Umbilical cord (tissue), 2 donors: ENCODE measurements around the gene ANO3. TPM values are rescaled to one million over a fixed set of nuclear protein-coding genes. Genes with fewer than 3 reads are reported as not detected.

Experiments
- DNase-seq: peaks from one replicate; pipeline ENCODE4 v3.0.0-alpha.2; 2015; ENCODE audit warnings: low spot score
- total RNA-seq: library from RNA; depleted of rRNA; stranded (reverse); fragments of >200 nt; gene quantifications from one replicate; pipeline ENCODE4 v1.2.3, GENCODE V29; 2014; ENCODE audit warnings: low replicate concordance; ENCODE audit not compliant: insufficient read depth

The ANO3 gene
- total RNA-seq, 1 donor from 2014 or later = 4.6 TPM

- DNase-seq = no peak
These were observed 158.6 kb downstream of the ANO3 start for GRCh38 chr11:26490546-26490945.

GRCh38 chr11:26493616-26494015, 161.7 kb downstream of the ANO3 start:
- DNase-seq = no peak

- DNase-seq = no peak
These were observed 175.3 kb downstream of the ANO3 start for GRCh38 chr11:26507229-26507628.

- DNase-seq = no peak
These were observed 178.2 kb downstream of the ANO3 start for GRCh38 chr11:26510164-26510563.

GRCh38 chr11:26510756-26511155, 178.8 kb downstream of the ANO3 start:
- DNase-seq = no peak

- no peak for DNase-seq
These were observed 180.3 kb downstream of the ANO3 start for GRCh38 chr11:26512196-26512595.

- no peak for DNase-seq
These were observed 187.5 kb downstream of the ANO3 start for GRCh38 chr11:26519469-26519868.

GRCh38 chr11:26522912-26523610, 191.1 kb downstream of the ANO3 start:
- DNase-seq = no peak

GRCh38 chr11:26527685-26528084, 195.8 kb downstream of the ANO3 start:
- no peak for DNase-seq

GRCh38 chr11:26537341-26537740, 205.4 kb downstream of the ANO3 start:
- DNase-seq = no peak

GRCh38 chr11:26539517-26539916, 207.6 kb downstream of the ANO3 start:
- DNase-seq = no peak

- DNase-seq = no peak
These were observed 209.9 kb downstream of the ANO3 start for GRCh38 chr11:26541870-26542269.

GRCh38 chr11:26549176-26549575, 217.2 kb downstream of the ANO3 start:
- no peak for DNase-seq

- DNase-seq = no peak
These were observed 218.1 kb downstream of the ANO3 start for GRCh38 chr11:26550022-26550421.

- DNase-seq = no peak
These were observed 219.4 kb downstream of the ANO3 start for GRCh38 chr11:26551186-26551801.

- DNase-seq = no peak
These were observed 221.3 kb downstream of the ANO3 start for GRCh38 chr11:26553182-26553581.

GRCh38 chr11:26554455-26554854, 222.5 kb downstream of the ANO3 start:
- no peak for DNase-seq

- no peak for DNase-seq
These were observed 224.7 kb downstream of the ANO3 start for GRCh38 chr11:26556582-26556981.

- no peak for DNase-seq
These were observed 225.7 kb downstream of the ANO3 start for GRCh38 chr11:26557666-26558065.

- DNase-seq = no peak
These were observed 226.3 kb downstream of the ANO3 start for GRCh38 chr11:26558190-26558589.

GRCh38 chr11:26569646-26570045, 237.7 kb downstream of the ANO3 start:
- DNase-seq = no peak

GRCh38 chr11:26571861-26572654, 240.1 kb downstream of the ANO3 start, which contains the start of gene MUC15:
MUC15 (minus strand) TSS chr11:26572263; CDS start chr11:26567094, 5,169 bp downstream.
- peak; percentile 43 for DNase-seq
